Calu3 (cell line): ENCODE results near the gene SUCLA2. TPM values are rescaled to one million over a fixed set of nuclear protein-coding genes. Genes with fewer than 3 reads are reported as not detected.

Source experiments
- BruUV-seq: library from RNA; stranded (reverse); fragments of 400-500 nt; replicated peaks from 2 replicates; lab custom pipeline; 2021; lab: Mats Ljungman, UMichigan
- CTCF ChIA-PET: fragments of 300-600 bp; sonication (Branson Sonifier 250); formaldehyde crosslinking; loops from one replicate; lab custom pipeline; 2022; ENCODE audit warnings: antibody characterized with exemption; lab: Charles Lee
- DNase-seq: peaks from one replicate; pipeline ENCODE4 v3.0.0; 2022
- H3K27ac Mint-ChIP-seq: one replicate; pipeline ENCODE4 v1.8.0; 2022; ENCODE audit warnings: mixed read lengths; ENCODE audit not compliant: unreplicated experiment
- H3K27me3 Mint-ChIP-seq: one replicate; pipeline ENCODE4 v1.8.0; 2022; ENCODE audit warnings: mixed read lengths; ENCODE audit not compliant: unreplicated experiment
- H3K36me3 Mint-ChIP-seq: one replicate; pipeline ENCODE4 v1.8.0; 2022; ENCODE audit warnings: mild to moderate bottlenecking, moderate library complexity, mixed read lengths; ENCODE audit not compliant: insufficient read depth, unreplicated experiment
- H3K4me1 Mint-ChIP-seq: one replicate; pipeline ENCODE4 v1.8.0; 2022; ENCODE audit warnings: mild to moderate bottlenecking, low read depth, mixed read lengths; ENCODE audit not compliant: unreplicated experiment
- H3K4me3 Mint-ChIP-seq: one replicate; pipeline ENCODE4 v1.8.0; 2022; ENCODE audit warnings: mild to moderate bottlenecking, low read depth, moderate library complexity, mixed read lengths; ENCODE audit not compliant: unreplicated experiment
- H3K9me3 Mint-ChIP-seq: one replicate; pipeline ENCODE4 v1.8.0; 2022; ENCODE audit warnings: low read depth, mixed read lengths; ENCODE audit not compliant: unreplicated experiment
- intact Hi-C: fragments of 100-400 bp; cut with micrococcal nuclease; formaldehyde crosslinking; loops from one replicate; pipeline ENCODE4 v1.10.0; 2022; ENCODE audit not compliant: unreplicated experiment
- total RNA-seq: library from RNA; stranded (reverse); gene quantifications from 2 replicates; pipeline ENCODE4 v1.2.3, GENCODE V29; 2022
- TF ChIP-seq, protein P1 (sequence below): fragments of 200-600 bp; IDR thresholded peaks from one replicate; pipeline ENCODE4 v1.8.0; 2022; ENCODE audit warnings: antibody characterized with exemption; ENCODE audit not compliant: unreplicated experiment

SUCLA2 gene
- total RNA-seq, 1 experiment from 2014 or later: 36.7 TPM

GRCh38 chr13:47962237-47962636 lies 38.8 kb downstream of the SUCLA2 start:
- Mint-ChIP-seq H3K9me3 (peaks cover 5% of the 10 kb centered on the region), H3K36me3 (peaks cover 8% of the 10 kb centered on the region), H3K4me3 (no peak overlapping the region), H3K27ac (no peak overlapping the region), H3K27me3 (no peaks in the 10 kb centered on the region), H3K4me1 (no peaks in the 10 kb centered on the region)
- CTCF ChIA-PET: no interaction called here
- intact Hi-C loops: no loop called here
- TF ChIP-seq, protein P1, sequence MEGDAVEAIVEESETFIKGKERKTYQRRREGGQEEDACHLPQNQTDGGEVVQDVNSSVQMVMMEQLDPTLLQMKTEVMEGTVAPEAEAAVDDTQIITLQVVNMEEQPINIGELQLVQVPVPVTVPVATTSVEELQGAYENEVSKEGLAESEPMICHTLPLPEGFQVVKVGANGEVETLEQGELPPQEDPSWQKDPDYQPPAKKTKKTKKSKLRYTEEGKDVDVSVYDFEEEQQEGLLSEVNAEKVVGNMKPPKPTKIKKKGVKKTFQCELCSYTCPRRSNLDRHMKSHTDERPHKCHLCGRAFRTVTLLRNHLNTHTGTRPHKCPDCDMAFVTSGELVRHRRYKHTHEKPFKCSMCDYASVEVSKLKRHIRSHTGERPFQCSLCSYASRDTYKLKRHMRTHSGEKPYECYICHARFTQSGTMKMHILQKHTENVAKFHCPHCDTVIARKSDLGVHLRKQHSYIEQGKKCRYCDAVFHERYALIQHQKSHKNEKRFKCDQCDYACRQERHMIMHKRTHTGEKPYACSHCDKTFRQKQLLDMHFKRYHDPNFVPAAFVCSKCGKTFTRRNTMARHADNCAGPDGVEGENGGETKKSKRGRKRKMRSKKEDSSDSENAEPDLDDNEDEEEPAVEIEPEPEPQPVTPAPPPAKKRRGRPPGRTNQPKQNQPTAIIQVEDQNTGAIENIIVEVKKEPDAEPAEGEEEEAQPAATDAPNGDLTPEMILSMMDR: no peak
- no peak for DNase-seq
- no TSS peak for BruUV-seq

- CTCF ChIA-PET: no interaction called here
- intact Hi-C loops: no loop called here
- H3K9me3 Mint-ChIP-seq: peaks cover 8% of the 10 kb centered on the region
These were observed 41.4 kb downstream of the SUCLA2 start for GRCh38 chr13:47959468-47960247.

GRCh38 chr13:47957073-47957472 lies 44.0 kb downstream of the SUCLA2 start:
- Mint-ChIP-seq H3K9me3 (peaks cover 8% of the 10 kb centered on the region), H3K27me3 (no peaks in the 10 kb centered on the region), H3K36me3 (no peaks in the 10 kb centered on the region), H3K27ac (no peak overlapping the region), H3K4me3 (no peak overlapping the region), H3K4me1 (no peaks in the 10 kb centered on the region)
- TF ChIP-seq, protein P1: no peak
- CTCF ChIA-PET: no interaction called here
- no peak for DNase-seq
- intact Hi-C loops: no loop called here
- BruUV-seq: no TSS peak

More at GRCh38 chr13:47959468-47960247, 41.4 kb downstream of the SUCLA2 start:
- Mint-ChIP-seq H3K27me3 (no peaks in the 10 kb centered on the region), H3K27ac (no peak overlapping the region), H3K36me3 (no peaks in the 10 kb centered on the region), H3K4me3 (no peak overlapping the region), H3K4me1 (no peaks in the 10 kb centered on the region)
- BruUV-seq: no TSS peak
- TF ChIP-seq, protein P1: no peak
- no peak for DNase-seq

DNA sequence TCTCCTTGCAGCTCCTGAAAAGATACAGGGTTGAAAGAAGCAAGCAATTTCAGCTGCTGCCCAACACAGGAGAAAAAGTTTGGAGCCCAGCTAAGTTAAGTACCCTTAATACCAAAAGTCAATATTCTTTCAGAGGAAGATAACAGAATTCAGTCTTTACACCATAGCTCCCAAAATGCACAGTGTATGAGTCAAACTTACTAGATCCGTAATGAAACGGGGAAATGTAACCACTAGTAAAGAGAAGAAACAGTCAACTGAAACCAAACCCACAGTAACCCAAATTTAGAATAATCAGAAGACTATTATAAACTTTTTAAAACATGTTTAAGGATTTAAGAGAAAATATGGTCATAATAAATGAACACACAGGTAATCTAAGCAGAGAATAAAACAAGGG lies 45.2 kb downstream of the SUCLA2 start:
- no peak for DNase-seq
- H3K4me1 Mint-ChIP-seq: no peaks in the 10 kb centered on the region
- intact Hi-C loops: no loop called here
- H3K36me3 Mint-ChIP-seq: no peaks in the 10 kb centered on the region
- H3K27me3 Mint-ChIP-seq: no peaks in the 10 kb centered on the region
- peaks cover 8% of the 10 kb centered on the region for H3K9me3 Mint-ChIP-seq
- CTCF ChIA-PET: no interaction called here
- TF ChIP-seq, protein P1: no peak
- no peak overlapping the region for H3K4me3 Mint-ChIP-seq
- no peak overlapping the region for H3K27ac Mint-ChIP-seq
- BruUV-seq: no TSS peak
